A549 (cell line): ENCODE results near the gene CAPN9. TPM values are rescaled to one million over a fixed set of nuclear protein-coding genes. Genes with fewer than 3 reads are reported as not detected.

ENCODE experiments used
- ATAC-seq, 2 experiments: fragments of 200-7000 bp in 1 of 2; fragments of >200 bp in 1 of 2; cut with Nextera tagmentation in 1 of 2; cut with Tn5 transposase in 1 of 2; 3 replicates each; pipeline versions ENCODE4 v1.8.0 to v1.9.1; 2018 to 2020; ENCODE audit warnings: mild to moderate bottlenecking in 1 of 2, moderate library complexity in 1 of 2
- CTCF ChIA-PET: fragments of 300-600 bp; sonication (Branson Sonifier 250); formaldehyde crosslinking; extraction: SDS; loops from one replicate; lab custom pipeline; 2021; ENCODE audit warnings: antibody characterized with exemption, inconsistent platforms; lab: Yijun Ruan, JAX
- POLR2A ChIA-PET: fragments of 350-600 bp; formaldehyde crosslinking; extraction: SDS; loops from one replicate; lab custom pipeline; 2021; ENCODE audit warnings: antibody characterized with exemption, inconsistent platforms; lab: Yijun Ruan, JAX
- DNase-seq, 2 experiments: peaks; one replicate each; pipeline versions ENCODE4 v3.0.0 to v3.0.0-alpha.2; 2011 to 2016; ENCODE audit warnings: low read depth in 1 of 2, low spot score in 1 of 2
- FAIRE-seq: peaks from 2 replicates; lab custom pipeline; 2011; peaks lifted over from hg19 to GRCh38; lab: Jason Lieb, UNC
- H3K27ac ChIP-seq, 2 experiments: fragments of >200 bp; sonication (Bioruptor Twin); formaldehyde crosslinking; 3 replicates each; pipeline ENCODE4 v1.5.1; 2016 to 2017
- H3K4me1 ChIP-seq: fragments of >200 bp; sonication (Bioruptor Twin); formaldehyde crosslinking; 3 replicates; pipeline ENCODE4 v1.6.1; 2016
- H3K4me2 ChIP-seq: fragments of >200 bp; sonication (Bioruptor Twin); formaldehyde crosslinking; 3 replicates; pipeline ENCODE4 v1.6.1; 2016
- H3K4me3 ChIP-seq: fragments of >200 bp; sonication (Bioruptor Twin); formaldehyde crosslinking; 3 replicates; pipeline ENCODE4 v1.5.1; 2016
- H3K9me3 ChIP-seq: fragments of >200 bp; sonication (Bioruptor Twin); formaldehyde crosslinking; 3 replicates; pipeline ENCODE4 v1.6.1; 2016
- ATOH8 ChIP-seq: fragments of 250-450 bp; sonication (Bioruptor Pico); IDR thresholded peaks from 2 replicates; pipeline ENCODE4 v1.5.0; 2020; ENCODE audit warnings: low read depth, mild to moderate bottlenecking, moderate library complexity
- BHLHE40 ChIP-seq: IDR thresholded peaks from 2 replicates; pipeline ENCODE4 v1.6.1; 2012; ENCODE audit warnings: low read depth, low read length, inconsistent platforms
- CHD2 ChIP-seq: fragments of 150-350 bp; IDR thresholded peaks from 2 replicates; pipeline ENCODE4 v1.6.1; 2014; ENCODE audit warnings: low read length; ENCODE audit not compliant: partially characterized antibody
- EHMT2 ChIP-seq: fragments of 200-600 bp; sonication (generic); IDR thresholded peaks from 2 replicates; pipeline ENCODE4 v1.6.1; 2016; ENCODE audit warnings: antibody characterized with exemption, low read depth, mild to moderate bottlenecking, moderate library complexity
- ELK1 ChIP-seq: fragments of 150-350 bp; IDR thresholded peaks from 2 replicates; pipeline ENCODE4 v1.6.1; 2014; ENCODE audit warnings: low read depth, mild to moderate bottlenecking, low read length
- EP300 ChIP-seq, 2 experiments: fragments of >200 bp; sonication (Bioruptor Twin); formaldehyde crosslinking; IDR thresholded peaks; 2 replicates in 1 of 2; 3 replicates in 1 of 2; pipeline ENCODE4 v1.6.1; 2016 to 2017
- FOSL2 ChIP-seq, 2 experiments: fragments of 450-650 bp in 1 of 2; fragments of >200 bp in 1 of 2; sonication (Bioruptor Twin) in 1 of 2; formaldehyde crosslinking; IDR thresholded peaks; 2 replicates each; pipeline versions ENCODE4 v1.5.0 to v1.6.1; 2016 to 2020; ENCODE audit warnings: mild to moderate bottlenecking in 1 of 2, moderate library complexity in 1 of 2
- HDAC2 ChIP-seq: fragments of 200-600 bp; sonication (generic); IDR thresholded peaks from 2 replicates; pipeline ENCODE4 v1.6.1; 2016
- HES2 ChIP-seq: fragments of >200 bp; sonication (Bioruptor Twin); formaldehyde crosslinking; IDR thresholded peaks from 2 replicates; pipeline ENCODE4 v1.6.1; 2016
- HEYL ChIP-seq: fragments of 250-450 bp; sonication (Bioruptor Pico); IDR thresholded peaks from 2 replicates; pipeline ENCODE4 v1.8.0; 2021; ENCODE audit warnings: mild to moderate bottlenecking, moderate library complexity
- HOXB13 ChIP-seq: fragments of 250-450 bp; sonication (Bioruptor Pico); IDR thresholded peaks from 2 replicates; pipeline ENCODE4 v1.5.0; 2020; ENCODE audit warnings: low read depth, mild to moderate bottlenecking, moderate library complexity
- MAFK ChIP-seq: fragments of 450-650 bp; IDR thresholded peaks from 2 replicates; pipeline ENCODE4 v1.6.1; 2014; ENCODE audit not compliant: partially characterized antibody
- MAX ChIP-seq: IDR thresholded peaks from 2 replicates; pipeline ENCODE4 v1.6.1; 2012
- NR3C1 ChIP-seq: fragments of >200 bp; sonication (Bioruptor Twin); formaldehyde crosslinking; IDR thresholded peaks from 3 replicates; pipeline ENCODE4 v1.6.1; 2017
- PHF8 ChIP-seq: fragments of 200-600 bp; sonication (generic); IDR thresholded peaks from 2 replicates; pipeline ENCODE4 v1.6.1; 2016; ENCODE audit warnings: low read depth, mild to moderate bottlenecking, antibody characterized with exemption, moderate library complexity, borderline replicate concordance
- POLR2A ChIP-seq: IDR thresholded peaks from 2 replicates; pipeline ENCODE4 v1.6.1; 2012; ENCODE audit warnings: mild to moderate bottlenecking, low read length
- POLR2AphosphoS2 ChIP-seq: conservative IDR thresholded peaks from 2 replicates; pipeline ENCODE4 v1.6.1; 2012; ENCODE audit warnings: low read length, improper control_type of control experiment, inconsistent platforms
- RCOR1 ChIP-seq: fragments of 150-350 bp; IDR thresholded peaks from 2 replicates; pipeline ENCODE4 v1.6.1; 2014; ENCODE audit warnings: antibody characterized with exemption, low read length, low read depth
- TFCP2L1 ChIP-seq: fragments of 250-450 bp; sonication (Bioruptor Pico); IDR thresholded peaks from 2 replicates; pipeline ENCODE4 v1.5.0; 2021; ENCODE audit warnings: mild to moderate bottlenecking
- USF2 ChIP-seq: fragments of 450-650 bp; IDR thresholded peaks from 2 replicates; pipeline ENCODE4 v1.6.1; 2014; ENCODE audit warnings: antibody characterized with exemption
- ZFP36 ChIP-seq: fragments of 450-650 bp; IDR thresholded peaks from 2 replicates; pipeline ENCODE4 v1.6.1; 2014; ENCODE audit warnings: borderline replicate concordance; ENCODE audit not compliant: partially characterized antibody
- ZNF302 ChIP-seq: fragments of 250-450 bp; sonication (Bioruptor Pico); IDR thresholded peaks from 2 replicates; pipeline ENCODE4 v1.9.0; 2021; ENCODE audit warnings: inconsistent platforms, mild to moderate bottlenecking, moderate library complexity
- WGBS: methylation state at CpG from one replicate; pipeline ENCODE4 v1.1.6; 2017; ENCODE audit errors: missing lambda C conversion rate; 5-methylcytosine and 5-hydroxymethylcytosine counted together
- polyA plus RNA-seq, 4 experiments: library from polyadenylated mRNA; depleted of rRNA in 3 of 4; stranded (reverse); fragments of >200 nt; fragmentation: RNase III in 1 of 4; extraction: RNeasy Plus Mini Kit Qiagen cat#74134 plus additional on column Dnase treatment in 1 of 4; gene quantifications; 2 replicates in 3 of 4; 3 replicates in 1 of 4; pipeline ENCODE4 v1.2.3, GENCODE V29; 2011 to 2017

CAPN9 gene
- polyA plus RNA-seq, 2 of the 4 experiments (the other 2 are of a cell fraction): not detected

- no peak for ATAC-seq
- POLR2A ChIA-PET: no interaction called here
- no peak for FAIRE-seq
- no peak overlapping the region for H3K4me2 ChIP-seq
- no peak for TF ChIP-seq EHMT2
- no peak for TF ChIP-seq FOSL2 (IDR thresholded peaks at IDR 0.05)
- TF ChIP-seq FOSL2 (CRISPR knock-in tag; IDR thresholded peaks at IDR 0.05): no peak
- no peak for TF ChIP-seq POLR2AphosphoS2
- TF ChIP-seq ZFP36: no peak
- TF ChIP-seq TFCP2L1: no peak
- no peak for TF ChIP-seq HOXB13 (CRISPR knock-in tag)
- no peak for TF ChIP-seq BHLHE40
- no peak for TF ChIP-seq NR3C1
- no peak for TF ChIP-seq HEYL (CRISPR knock-in tag)
- no peak for TF ChIP-seq RCOR1
- TF ChIP-seq PHF8: no peak
- H3K27ac ChIP-seq: no peak overlapping the region
- 72% methylated on average over 7 of the region's 7 CpGs for WGBS
- no peak overlapping the region for H3K4me3 ChIP-seq
- no peaks in the 10 kb centered on the region; the same call in 2 of the 3 replicates for H3K9me3 ChIP-seq
- no peak for DNase-seq
- H3K4me1 ChIP-seq: no peaks in the 10 kb centered on the region
- CTCF ChIA-PET: interaction anchor here (1.3 kb wide), 1 partner anchor 9 kb away, joined by 3 read pairs; no protein-coding TSS in a partner anchor
Observed at GRCh38 chr1:230759369-230760065, 12.3 kb downstream of the CAPN9 start.

GRCh38 chr1:230760360-230760827, 13.2 kb downstream of the CAPN9 start:
- Histone ChIP-seq H3K4me3 (no peak overlapping the region), H3K27ac (no peak overlapping the region), H3K9me3 (no peaks in the 10 kb centered on the region; the same call in 2 of the 3 replicates), H3K4me1 (no peaks in the 10 kb centered on the region), H3K4me2 (no peak overlapping the region)
- no peak for ATAC-seq
- CTCF ChIA-PET: interaction anchor here (1.3 kb wide), 1 partner anchor 10 kb away, joined by 3 read pairs; no protein-coding TSS in a partner anchor
- TF ChIP-seq ZFP36: no peak
- TF ChIP-seq POLR2AphosphoS2: no peak
- no peak for TF ChIP-seq USF2
- no peak for TF ChIP-seq EP300 (IDR thresholded peaks at IDR 0.05)
- no peak for TF ChIP-seq HDAC2
- no peak for TF ChIP-seq ELK1
- TF ChIP-seq ATOH8 (CRISPR knock-in tag): no peak
- TF ChIP-seq POLR2A: no peak
- TF ChIP-seq CHD2: no peak
- TF ChIP-seq FOSL2 (IDR thresholded peaks at IDR 0.05): no peak
- TF ChIP-seq FOSL2 (CRISPR knock-in tag; IDR thresholded peaks at IDR 0.05): no peak
- no peak for TF ChIP-seq MAX
- TF ChIP-seq MAFK: no peak
- no peak for TF ChIP-seq ZNF302
- no peak for TF ChIP-seq HES2
- DNase-seq: no peak
- no peak for FAIRE-seq
- 72% methylated on average over 7 of the region's 7 CpGs for WGBS
- POLR2A ChIA-PET: no interaction called here
